ENCODE data around the gene ZC2HC1C. TPM values are rescaled to one million over a fixed set of nuclear protein-coding genes. Genes with fewer than 3 reads are reported as not detected.
"Not testable (repeated sequence)": the region's sequence is repeated elsewhere in the genome, so short reads cannot be mapped to it uniquely, and the experiment has no call there.

ZC2HC1C gene
- total RNA-seq, 2 experiments from 2014 or later = 0.41 to 0.45 TPM

DNA sequence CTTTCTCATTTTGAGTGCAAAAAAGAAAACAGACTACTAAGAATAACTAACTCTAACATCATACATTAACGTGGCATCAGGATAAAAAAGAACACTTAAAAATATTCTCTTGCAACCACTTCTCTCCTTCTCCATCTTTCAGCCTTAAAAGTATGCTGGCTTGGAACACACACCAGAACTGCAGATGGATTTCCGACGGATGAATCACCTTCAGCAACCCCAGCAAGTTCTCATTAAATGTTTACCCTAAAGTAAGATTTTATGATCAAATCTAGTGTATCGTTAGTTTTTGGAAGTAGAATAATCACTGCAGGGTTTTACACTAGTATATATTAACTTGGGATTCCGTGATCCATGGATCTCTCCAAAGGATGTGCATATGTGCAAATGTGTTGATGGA lies 56.2 kb downstream of the ZC2HC1C start:
- intact Hi-C loops (cut with micrococcal nuclease) = loop anchor here (5.0 kb wide), 1 partner anchor 122 kb away; no protein-coding TSS in a partner anchor
- POLR2A ChIA-PET = interaction anchor here (0.6 to 1.8 kb wide), 9 partner anchors 9 to 158 kb away, joined by 3 to 8 read pairs (median 3); partner anchors contain the start of genes EIF2B2 and ZC2HC1C
- H3K4me1 Mint-ChIP-seq (ENCODE audit: low read depth) = peaks cover 46% of the 10 kb centered on the region
- peak overlapping the region; percentile 99 for H3K27ac Mint-ChIP-seq
- CTCF ChIA-PET = interaction anchor here (0.8 to 4.4 kb wide), 9 partner anchors 12 to 220 kb away, joined by 3 to 29 read pairs (median 3); partner anchors contain the start of genes ACYP1 and TMED10
- TF ChIP-seq CTCF (IDR thresholded peaks at IDR 0.05) = no peak
- DNase-seq (no peak), ATAC-seq (no peak)
- H3K36me3 Mint-ChIP-seq (ENCODE audit: low read depth) = peaks cover 17% of the 10 kb centered on the region
- H3K4me3 Mint-ChIP-seq = peak overlapping the region; percentile 99
- H3K27me3 Mint-ChIP-seq = no peaks in the 10 kb centered on the region
- no peaks in the 10 kb centered on the region for H3K9me3 Mint-ChIP-seq

GRCh38 chr14:75126121-75126544 lies 56.7 kb downstream of the ZC2HC1C start:
- peak overlapping the region; percentile 99 for H3K4me3 Mint-ChIP-seq
- POLR2A ChIA-PET = interaction anchor here (0.6 to 2.5 kb wide), 14 partner anchors 9 to 184 kb away, joined by 3 to 8 read pairs (median 4); partner anchors contain the start of genes EIF2B2 and ZC2HC1C
- no peaks in the 10 kb centered on the region for H3K9me3 Mint-ChIP-seq
- H3K27ac Mint-ChIP-seq = peak overlapping the region; percentile 99
- H3K36me3 Mint-ChIP-seq (ENCODE audit: low read depth) = peaks cover 17% of the 10 kb centered on the region
- intact Hi-C loops (cut with micrococcal nuclease) = loop anchor here (5.0 kb wide), 1 partner anchor 121 kb away; no protein-coding TSS in a partner anchor
- ATAC-seq = no peak
- CTCF ChIA-PET = interaction anchor here (0.7 to 4.4 kb wide), 11 partner anchors 12 to 366 kb away, joined by 3 to 29 read pairs (median 3); partner anchors contain the start of genes ACYP1 and TMED10
- peak; percentile 24 for DNase-seq
- no peak for TF ChIP-seq CTCF (IDR thresholded peaks at IDR 0.05)
- no peaks in the 10 kb centered on the region for H3K27me3 Mint-ChIP-seq
- H3K4me1 Mint-ChIP-seq (ENCODE audit: low read depth) = peaks cover 43% of the 10 kb centered on the region

GRCh38 chr14:75126679-75127473 lies 57.4 kb downstream of the ZC2HC1C start, which contains the start of gene NEK9:
Gene NEK9 (minus strand): TSS chr14:75127048. CDS start chr14:75126921, 127 bp downstream.
- H3K4me1 Mint-ChIP-seq (ENCODE audit: low read depth) = peaks cover 39% of the 10 kb centered on the region
- intact Hi-C loops (cut with micrococcal nuclease) = loop anchor here (5.0 kb wide), 1 partner anchor 120 kb away; no protein-coding TSS in a partner anchor
- peak within 1 kb of the TSS; percentile 99 for H3K27ac Mint-ChIP-seq
- no peak for TF ChIP-seq CTCF (IDR thresholded peaks at IDR 0.05)
- H3K9me3 Mint-ChIP-seq = no peaks in the 10 kb centered on the region
- peaks cover 19% of the 10 kb centered on the region for H3K36me3 Mint-ChIP-seq (ENCODE audit: low read depth)
- ATAC-seq (peak; percentile 94), DNase-seq (peak; percentile 93)
- ChIA-PET CTCF (interaction anchor here (0.7 to 5.4 kb wide), 10 partner anchors 39 to 365 kb away, joined by 3 to 99 read pairs (median 3); partner anchors contain the start of gene ACYP1), POLR2A (interaction anchor here (1.0 to 2.5 kb wide), 13 partner anchors 8 to 185 kb away, joined by 3 to 8 read pairs (median 4); partner anchors contain the start of gene EIF2B2)
- no peaks in the 10 kb centered on the region for H3K27me3 Mint-ChIP-seq
- H3K4me3 Mint-ChIP-seq = peak within 1 kb of the TSS; percentile 99

DNA sequence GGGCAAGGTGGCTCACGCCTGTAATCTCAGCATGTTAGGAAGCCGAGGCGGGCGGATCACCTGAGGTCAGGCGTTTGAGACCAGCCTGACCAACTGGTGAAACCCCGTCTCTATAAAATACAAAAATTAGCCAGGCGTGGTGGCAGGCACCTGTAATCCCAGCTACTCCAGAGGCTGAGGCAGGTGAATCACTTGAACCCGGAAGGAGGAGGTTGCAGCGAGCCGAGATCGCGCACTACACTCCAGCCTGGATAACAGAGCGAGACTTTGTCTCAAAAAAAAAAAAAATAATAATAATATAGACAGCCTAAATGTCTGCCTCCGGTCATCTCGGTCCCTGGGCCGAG lies 58.0 kb downstream of the ZC2HC1C start:
- H3K9me3 Mint-ChIP-seq, ATAC-seq, H3K27me3 Mint-ChIP-seq, DNase-seq: not testable (repeated sequence)
- POLR2A ChIA-PET = interaction anchor here (1.0 to 2.5 kb wide), 8 partner anchors 9 to 186 kb away, joined by 4 to 8 read pairs (median 4); no protein-coding TSS in a partner anchor
- peak overlapping the region; percentile 99 for H3K27ac Mint-ChIP-seq
- H3K4me3 Mint-ChIP-seq = peak overlapping the region; percentile 99
- CTCF ChIA-PET = interaction anchor here (0.7 to 5.4 kb wide), 7 partner anchors 39 to 381 kb away, joined by 3 to 99 read pairs (median 5); no protein-coding TSS in a partner anchor
- intact Hi-C loops (cut with micrococcal nuclease) = loop anchor here (5.0 kb wide), 1 partner anchor 120 kb away; no protein-coding TSS in a partner anchor
- H3K4me1 Mint-ChIP-seq (ENCODE audit: low read depth) = peaks cover 37% of the 10 kb centered on the region
- H3K36me3 Mint-ChIP-seq (ENCODE audit: low read depth) = peaks cover 17% of the 10 kb centered on the region

- ATAC-seq = no peak
- Mint-ChIP-seq H3K4me1 (ENCODE audit: low read depth) (peaks cover 41% of the 10 kb centered on the region), H3K9me3 (no peaks in the 10 kb centered on the region)
Observed at GRCh38 chr14:75127903-75128595, 58.6 kb downstream of the ZC2HC1C start.

More at GRCh38 chr14:75127903-75128595, 58.6 kb downstream of the ZC2HC1C start:
- Mint-ChIP-seq H3K27ac (peak overlapping the region; percentile 99), H3K36me3 (ENCODE audit: low read depth) (peaks cover 21% of the 10 kb centered on the region), H3K27me3 (no peaks in the 10 kb centered on the region), H3K4me3 (peak overlapping the region; percentile 99)
- DNase-seq = no peak
- ChIA-PET POLR2A (interaction anchor here (1.1 to 2.5 kb wide), 2 partner anchors 123 to 171 kb away, joined by 6 to 8 read pairs; no protein-coding TSS in a partner anchor), CTCF (interaction anchor here (0.6 to 5.4 kb wide), 8 partner anchors 9 to 381 kb away, joined by 3 to 99 read pairs (median 4); no protein-coding TSS in a partner anchor)
- TF ChIP-seq CTCF (IDR thresholded peaks at IDR 0.05) = no peak
- intact Hi-C loops (cut with micrococcal nuclease) = loop anchor here (5.0 kb wide), 1 partner anchor 119 kb away; no protein-coding TSS in a partner anchor

All from activated CD8-positive, alpha-beta T cell treated with anti-CD3 and anti-CD28 coated beads for 36 hours (primary cell).